Parathyroid adenoma (tissue), 2 donors: ENCODE results near the gene SH3GL1.

Source experiments
- H2AFZ ChIP-seq: fragments of 300-600 bp; sonication (generic); one replicate; pipeline ENCODE4 v1.7.0; 2017; ENCODE audit warnings: antibody characterized with exemption, mild to moderate bottlenecking
- H3K27ac ChIP-seq: fragments of 300-600 bp; sonication (generic); one replicate; pipeline ENCODE4 v1.7.0; 2017
- H3K27me3 ChIP-seq: fragments of 300-600 bp; sonication (generic); one replicate; pipeline ENCODE4 v1.7.0; 2017; ENCODE audit warnings: low read length; ENCODE audit not compliant: control insufficient read depth, insufficient read depth
- H3K36me3 ChIP-seq: fragments of 300-600 bp; sonication (generic); one replicate; pipeline ENCODE4 v1.7.0; 2017; ENCODE audit warnings: low read length; ENCODE audit not compliant: control insufficient read depth, insufficient read depth
- H3K4me1 ChIP-seq: fragments of 300-600 bp; sonication (generic); one replicate; pipeline ENCODE4 v1.7.0; 2017; ENCODE audit warnings: control low read depth
- H3K4me2 ChIP-seq: fragments of 300-600 bp; sonication (generic); one replicate; pipeline ENCODE4 v1.7.0; 2017; ENCODE audit warnings: low read length
- H3K4me3 ChIP-seq: fragments of 300-600 bp; sonication (generic); one replicate; pipeline ENCODE4 v1.7.0; 2017; ENCODE audit warnings: low read depth, low read length
- H3K79me2 ChIP-seq: fragments of 300-600 bp; sonication (generic); one replicate; pipeline ENCODE4 v1.7.0; 2017; ENCODE audit warnings: control low read depth
- H3K9ac ChIP-seq: fragments of 300-600 bp; sonication (generic); one replicate; pipeline ENCODE4 v1.7.0; 2017; ENCODE audit warnings: mild to moderate bottlenecking
- H3K9me3 ChIP-seq: fragments of 300-600 bp; sonication (generic); one replicate; pipeline ENCODE4 v1.7.0; 2017; ENCODE audit warnings: low read length; ENCODE audit not compliant: control insufficient read depth
- CTCF ChIP-seq: fragments of 300-600 bp; sonication (generic); IDR thresholded peaks from one replicate; pipeline ENCODE4 v1.7.0; 2017; ENCODE audit warnings: antibody characterized with exemption, mild to moderate bottlenecking
- donor health status: primary hyperparathyroidism.

The SH3GL1 gene

GRCh38 chr19:4327877-4328242, 72.5 kb downstream of the SH3GL1 start:
- Histone ChIP-seq H3K79me2 (no peaks in the 10 kb centered on the region), H2AFZ (peak overlapping the region; percentile 70), H3K4me3 (peak overlapping the region; percentile 62), H3K9ac (no peak overlapping the region), H3K27ac (no peak overlapping the region), H3K36me3 (no peaks in the 10 kb centered on the region), H3K27me3 (no peaks in the 10 kb centered on the region), H3K4me1 (no peaks in the 10 kb centered on the region), H3K9me3 (no peaks in the 10 kb centered on the region), H3K4me2 (peak overlapping the region; percentile 74)
- no peak for TF ChIP-seq CTCF

GRCh38 chr19:4327252-4327876, 73.0 kb downstream of the SH3GL1 start:
- Histone ChIP-seq H2AFZ (peak overlapping the region; percentile 70), H3K79me2 (no peaks in the 10 kb centered on the region), H3K4me1 (no peaks in the 10 kb centered on the region), H3K9me3 (no peaks in the 10 kb centered on the region), H3K27ac (no peak overlapping the region), H3K4me2 (peak overlapping the region; percentile 74), H3K36me3 (no peaks in the 10 kb centered on the region), H3K27me3 (no peaks in the 10 kb centered on the region), H3K4me3 (peak overlapping the region; percentile 62), H3K9ac (no peak overlapping the region)
- no peak for TF ChIP-seq CTCF

GRCh38 chr19:4326837-4327251, 73.5 kb downstream of the SH3GL1 start:
- H3K36me3 ChIP-seq = no peaks in the 10 kb centered on the region
- no peak overlapping the region for H3K27ac ChIP-seq
- no peaks in the 10 kb centered on the region for H3K27me3 ChIP-seq
- H3K4me1 ChIP-seq = no peaks in the 10 kb centered on the region
- no peaks in the 10 kb centered on the region for H3K9me3 ChIP-seq
- H2AFZ ChIP-seq = no peak overlapping the region
- no peak for TF ChIP-seq CTCF
- H3K79me2 ChIP-seq = no peaks in the 10 kb centered on the region
- H3K4me2 ChIP-seq = no peak overlapping the region
- H3K9ac ChIP-seq = no peak overlapping the region
- no peak overlapping the region for H3K4me3 ChIP-seq

- Histone ChIP-seq H3K9me3 (no peaks in the 10 kb centered on the region), H2AFZ (no peak overlapping the region), H3K27ac (no peak overlapping the region), H3K4me3 (no peak overlapping the region), H3K9ac (no peak overlapping the region), H3K36me3 (no peaks in the 10 kb centered on the region), H3K4me2 (no peak overlapping the region), H3K27me3 (no peaks in the 10 kb centered on the region), H3K79me2 (no peaks in the 10 kb centered on the region), H3K4me1 (no peaks in the 10 kb centered on the region)
- TF ChIP-seq CTCF = no peak
These were observed 74.0 kb downstream of the SH3GL1 start for GRCh38 chr19:4326215-4326836.

- Histone ChIP-seq H3K4me2 (no peak overlapping the region), H3K36me3 (no peaks in the 10 kb centered on the region), H3K79me2 (no peaks in the 10 kb centered on the region), H2AFZ (no peak overlapping the region), H3K9me3 (no peaks in the 10 kb centered on the region), H3K27ac (no peak overlapping the region), H3K4me3 (no peak overlapping the region), H3K9ac (no peak overlapping the region), H3K4me1 (no peaks in the 10 kb centered on the region), H3K27me3 (no peaks in the 10 kb centered on the region)
- TF ChIP-seq CTCF = no peak
These were observed 76.1 kb downstream of the SH3GL1 start for GRCh38 chr19:4324228-4324627.
